ENCODE measurements around the gene B3GALT4.
"Not testable (repeated sequence)": the region's sequence is repeated elsewhere in the genome, so short reads cannot be mapped to it uniquely, and the experiment has no call there.

B3GALT4 gene

GRCh38 chr6:33276864-33277662 is at the start of gene B3GALT4:
TSS of gene B3GALT4 (plus strand) at chr6:33277123. CDS start at chr6:33277420, 297 bp downstream.
- peak; percentile 93 for DNase-seq

- DNase-seq = no peak
These were observed 41.7 kb upstream of the B3GALT4 start for GRCh38 chr6:33235221-33235634.

GRCh38 chr6:33236328-33236727 is 40.6 kb upstream of the B3GALT4 start:
- no peak for DNase-seq

- no peak for DNase-seq
These were observed 40.1 kb upstream of the B3GALT4 start for GRCh38 chr6:33236852-33237251.

GRCh38 chr6:33237741-33238140 is 39.2 kb upstream of the B3GALT4 start:
- DNase-seq = no peak

GRCh38 chr6:33241968-33242367 is 35.0 kb upstream of the B3GALT4 start:
- no peak for DNase-seq

- no peak for DNase-seq
These were observed 33.4 kb upstream of the B3GALT4 start for GRCh38 chr6:33243476-33243875.

- DNase-seq = peak; percentile 96
These were observed 28.8 kb upstream of the B3GALT4 start for GRCh38 chr6:33247977-33248642.

GRCh38 chr6:33248643-33248931 is 28.3 kb upstream of the B3GALT4 start:
- DNase-seq = no peak

- DNase-seq = peak; percentile 94
These were observed 27.8 kb upstream of the B3GALT4 start for GRCh38 chr6:33248932-33249731.

- DNase-seq = no peak
These were observed 26.9 kb upstream of the B3GALT4 start for GRCh38 chr6:33249732-33250630.

- no peak for DNase-seq
These were observed 26.2 kb upstream of the B3GALT4 start for GRCh38 chr6:33250731-33251130.

- DNase-seq = no peak
These were observed 25.4 kb upstream of the B3GALT4 start for GRCh38 chr6:33251395-33252012.

- DNase-seq = no peak
These were observed 24.2 kb upstream of the B3GALT4 start for GRCh38 chr6:33252759-33253158.

GRCh38 chr6:33254591-33254990 is 22.3 kb upstream of the B3GALT4 start:
- DNase-seq = no peak

- DNase-seq = no peak
These were observed 17.9 kb upstream of the B3GALT4 start for GRCh38 chr6:33259032-33259431.

GRCh38 chr6:33262490-33262889 is 14.4 kb upstream of the B3GALT4 start:
- not testable (repeated sequence) for DNase-seq

GRCh38 chr6:33264015-33264414 is 12.9 kb upstream of the B3GALT4 start:
- no peak for DNase-seq

GRCh38 chr6:33271117-33271467 is 5.8 kb upstream of the B3GALT4 start:
- DNase-seq = no peak

- peak; percentile 93 for DNase-seq
These were observed 5.3 kb upstream of the B3GALT4 start, which contains the start of the genes RPS18 and VPS52 for GRCh38 chr6:33271468-33272274. TSS of gene RPS18 (plus strand) at chr6:33272075. CDS start at chr6:33272120, 45 bp downstream. TSS of gene VPS52 (minus strand) at chr6:33271876. CDS start at chr6:33271675, 201 bp downstream.

Measured in activated CD8-positive, alpha-beta memory T cell treated with anti-CD3 and anti-CD28 coated beads, Interleukin-2, amount 50 U/mL, for 48 hours (primary cell).